PFSK-1 (cell line): ENCODE results near the gene MFSD6.

Experiments
- FOXP2 ChIP-seq: optimal IDR thresholded peaks from 2 replicates; pipeline ENCODE3; 2011; ENCODE audit warnings: borderline replicate concordance, control low read depth, inconsistent platforms; ENCODE audit not compliant: insufficient read depth; ENCODE audit errors: extremely low read length, extremely low read depth
- POLR2AphosphoS5 ChIP-seq: IDR thresholded peaks from 2 replicates; pipeline ENCODE4 v1.6.1; 2012; ENCODE audit warnings: low read depth, mild to moderate bottlenecking, control low read depth, low read length, moderate library complexity
- REST ChIP-seq, 2 experiments: IDR thresholded peaks; 2 replicates each; pipeline versions ENCODE4 v1.6.1 to v1.8.0; 2011 to 2012; ENCODE audit warnings: low read depth in 2 of 2, low read length in 2 of 2, control low read depth in 1 of 2, inconsistent platforms in 1 of 2, mild to moderate bottlenecking in 1 of 2, moderate library complexity in 1 of 2; ENCODE audit not compliant: insufficient read depth in 1 of 2
- SIN3A ChIP-seq: IDR thresholded peaks from 2 replicates; pipeline ENCODE4 v1.6.1; 2012; ENCODE audit warnings: mild to moderate bottlenecking, low read length, moderate library complexity, borderline replicate concordance; ENCODE audit not compliant: insufficient read depth
- TAF1 ChIP-seq: IDR thresholded peaks from 2 replicates; pipeline ENCODE4 v1.6.1; 2012; ENCODE audit warnings: low read length, control low read depth, borderline replicate concordance; ENCODE audit not compliant: insufficient read depth

The MFSD6 gene

DNA sequence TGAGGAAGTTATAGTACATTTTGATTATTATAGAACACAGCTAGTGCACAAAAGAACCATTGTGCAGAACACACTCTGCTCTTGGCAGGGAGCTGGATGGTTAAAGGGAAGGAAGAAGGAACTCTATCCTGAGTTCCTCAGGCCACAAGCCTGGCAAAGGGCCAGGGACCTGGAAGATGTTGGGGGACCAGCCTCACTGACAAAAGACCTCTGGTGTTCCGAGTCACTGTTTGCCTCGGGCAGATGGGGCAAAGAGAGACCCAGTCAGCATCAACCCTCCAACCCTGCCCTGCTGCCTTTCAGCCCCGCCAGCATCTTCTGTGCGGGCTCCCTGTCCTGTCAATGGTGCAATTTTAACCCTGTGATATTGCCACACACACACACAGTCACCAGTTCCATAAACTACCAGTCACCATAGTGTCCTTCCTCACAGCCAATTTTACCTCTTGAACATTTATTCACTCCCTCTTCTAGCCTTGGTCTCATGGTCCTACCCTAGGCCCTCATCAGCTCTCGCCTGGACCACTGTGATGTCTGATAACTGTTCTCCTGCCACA, 104.5 kb downstream of the MFSD6 start:
- TF ChIP-seq FOXP2 (no peak), REST (IDR thresholded peaks at IDR 0.05; ENCODE audit: insufficient read depth in 1 of 2, low read depth in 2 of 2, low read length in 2 of 2) (no peak), POLR2AphosphoS5 (no peak), TAF1 (no peak), SIN3A (no peak)

DNA sequence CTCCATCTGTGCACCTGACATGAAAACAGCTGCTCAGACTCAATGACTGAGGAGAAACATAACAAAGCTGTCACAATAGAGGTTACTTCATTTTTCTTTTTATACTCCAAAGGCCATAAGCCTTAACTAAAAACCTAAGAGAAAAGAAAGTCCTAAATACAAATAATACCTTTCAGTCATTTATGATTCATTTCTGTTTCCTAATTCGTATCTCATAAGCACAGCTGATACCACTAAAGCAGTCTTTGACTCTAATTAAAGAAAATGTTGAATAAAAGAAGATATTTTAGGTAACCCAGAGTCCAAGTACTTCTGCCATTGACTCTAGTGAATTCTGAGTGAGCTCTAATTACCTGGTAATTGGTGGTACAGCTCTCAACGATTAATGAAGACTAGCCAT, 105.7 kb downstream of the MFSD6 start:
- no peak for TF ChIP-seq TAF1
- no peak for TF ChIP-seq FOXP2
- no peak for TF ChIP-seq REST (IDR thresholded peaks at IDR 0.05; ENCODE audit: insufficient read depth in 1 of 2, low read depth in 2 of 2, low read length in 2 of 2)
- no peak for TF ChIP-seq SIN3A
- no peak for TF ChIP-seq POLR2AphosphoS5

GRCh38 chr2:190514676-190515075, 106.5 kb downstream of the MFSD6 start:
- no peak for TF ChIP-seq FOXP2
- no peak for TF ChIP-seq TAF1
- TF ChIP-seq POLR2AphosphoS5: no peak
- TF ChIP-seq SIN3A: no peak
- no peak for TF ChIP-seq REST (IDR thresholded peaks at IDR 0.05; ENCODE audit: insufficient read depth in 1 of 2, low read depth in 2 of 2, low read length in 2 of 2)

- TF ChIP-seq FOXP2 (no peak), TAF1 (no peak), SIN3A (no peak), REST (IDR thresholded peaks at IDR 0.05; ENCODE audit: insufficient read depth in 1 of 2, low read depth in 2 of 2, low read length in 2 of 2) (no peak), POLR2AphosphoS5 (no peak)
Measured at GRCh38 chr2:190515687-190516086, 107.5 kb downstream of the MFSD6 start.

GRCh38 chr2:190517468-190517867, 109.3 kb downstream of the MFSD6 start:
- TF ChIP-seq REST (IDR thresholded peaks at IDR 0.05; ENCODE audit: insufficient read depth in 1 of 2, low read depth in 2 of 2, low read length in 2 of 2) (no peak), SIN3A (no peak), POLR2AphosphoS5 (no peak), TAF1 (no peak), FOXP2 (no peak)
